Testis (tissue), 2 donors: Measurements from ENCODE around the gene CALHM6.

ENCODE experiments used
- POLR2A ChIP-seq: fragments of 450-650 bp; IDR thresholded peaks from one replicate; pipeline ENCODE4 v1.6.1; 2017; ENCODE audit warnings: antibody characterized with exemption, mild to moderate bottlenecking, moderate library complexity
- TF ChIP-seq, protein P1 (sequence below), 3 experiments: fragments of 450-650 bp in 2 of 3; fragments of 200-600 bp in 1 of 3; sonication (generic) in 1 of 3; IDR thresholded peaks; one replicate each; pipeline ENCODE4 v1.5.1; 2016 to 2019; ENCODE audit warnings: antibody characterized with exemption in 3 of 3, mild to moderate bottlenecking in 2 of 3, moderate library complexity in 1 of 3

GRCh38 chr6:116461331-116461931, at the start of gene CALHM6:
- TF ChIP-seq, protein P1, sequence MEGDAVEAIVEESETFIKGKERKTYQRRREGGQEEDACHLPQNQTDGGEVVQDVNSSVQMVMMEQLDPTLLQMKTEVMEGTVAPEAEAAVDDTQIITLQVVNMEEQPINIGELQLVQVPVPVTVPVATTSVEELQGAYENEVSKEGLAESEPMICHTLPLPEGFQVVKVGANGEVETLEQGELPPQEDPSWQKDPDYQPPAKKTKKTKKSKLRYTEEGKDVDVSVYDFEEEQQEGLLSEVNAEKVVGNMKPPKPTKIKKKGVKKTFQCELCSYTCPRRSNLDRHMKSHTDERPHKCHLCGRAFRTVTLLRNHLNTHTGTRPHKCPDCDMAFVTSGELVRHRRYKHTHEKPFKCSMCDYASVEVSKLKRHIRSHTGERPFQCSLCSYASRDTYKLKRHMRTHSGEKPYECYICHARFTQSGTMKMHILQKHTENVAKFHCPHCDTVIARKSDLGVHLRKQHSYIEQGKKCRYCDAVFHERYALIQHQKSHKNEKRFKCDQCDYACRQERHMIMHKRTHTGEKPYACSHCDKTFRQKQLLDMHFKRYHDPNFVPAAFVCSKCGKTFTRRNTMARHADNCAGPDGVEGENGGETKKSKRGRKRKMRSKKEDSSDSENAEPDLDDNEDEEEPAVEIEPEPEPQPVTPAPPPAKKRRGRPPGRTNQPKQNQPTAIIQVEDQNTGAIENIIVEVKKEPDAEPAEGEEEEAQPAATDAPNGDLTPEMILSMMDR (IDR thresholded peaks at IDR 0.05), result no peak
- no peak for TF ChIP-seq POLR2A
